ENCODE measurements around the gene AADACL2.
"Not testable (repeated sequence)": the region's sequence is repeated elsewhere in the genome, so short reads cannot be mapped to it uniquely, and the experiment has no call there.

The AADACL2 gene

DNA sequence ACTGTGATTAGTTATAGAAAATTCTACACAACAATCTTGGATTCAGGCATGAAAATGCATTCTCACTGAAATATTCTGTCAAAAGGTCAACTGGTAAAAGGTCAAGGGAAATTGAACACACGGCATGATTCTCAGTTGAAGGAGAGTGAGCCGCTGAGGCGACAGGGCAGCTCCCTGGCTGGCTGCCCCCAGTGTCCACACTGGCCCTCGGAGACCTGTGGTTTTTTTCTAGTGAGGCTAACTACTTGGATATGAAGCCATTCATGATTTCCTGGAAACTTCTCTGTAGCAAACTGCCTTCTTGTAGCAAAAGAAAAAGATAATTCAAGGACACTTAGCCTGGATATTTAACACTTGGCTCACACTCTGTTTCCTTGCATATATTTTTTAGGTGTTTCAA, 37.2 kb downstream of the AADACL2 start:
- Mint-ChIP-seq H3K27me3 (peaks cover 33% of the 10 kb centered on the region), H3K9me3 (no peaks in the 10 kb centered on the region), H3K27ac (ENCODE audit: low read depth) (no peak overlapping the region), H3K36me3 (ENCODE audit: insufficient read depth) (no peaks in the 10 kb centered on the region), H3K4me1 (no peaks in the 10 kb centered on the region), H3K4me3 (no peak overlapping the region)
- ATAC-seq (replicated peaks; ENCODE audit: extremely low read depth, poor library complexity, severe bottlenecking) (no peak), DNase-seq (ENCODE audit: low spot score in 2 of 2) (no peak)

DNA sequence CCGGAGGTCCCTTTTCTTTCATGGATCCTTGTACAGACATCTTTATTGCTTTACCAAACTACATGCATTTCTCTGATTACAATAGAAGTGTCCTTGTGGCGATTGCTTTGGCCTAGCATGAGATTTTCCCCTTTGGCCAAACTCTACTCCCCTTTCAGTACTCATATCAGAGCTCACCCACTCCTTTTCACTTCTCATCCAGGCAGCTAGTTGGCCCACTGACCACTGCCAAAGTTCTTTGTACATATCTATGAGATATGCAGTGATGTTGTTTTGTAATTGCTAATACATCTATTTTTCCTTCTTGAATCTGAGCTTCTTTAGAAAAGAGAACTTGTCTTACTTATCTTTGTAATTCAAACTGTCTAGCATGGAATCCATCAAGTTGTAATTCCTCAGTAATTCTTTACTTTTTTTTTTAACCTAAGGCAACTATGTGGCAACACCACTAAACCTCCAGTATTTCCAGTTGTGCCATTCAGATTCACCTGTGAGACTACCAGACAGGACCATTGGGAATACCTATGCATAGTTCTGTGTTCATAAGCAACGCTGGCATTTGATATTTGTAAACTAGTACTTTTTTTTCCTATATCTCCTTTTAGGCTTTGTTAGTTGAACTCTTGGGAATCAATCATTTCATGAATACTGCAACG, 39.2 kb downstream of the AADACL2 start:
- DNase-seq (ENCODE audit: low spot score in 2 of 2) (no peak), ATAC-seq (replicated peaks; ENCODE audit: extremely low read depth, poor library complexity, severe bottlenecking) (no peak)
- Mint-ChIP-seq H3K27me3 (peaks cover 33% of the 10 kb centered on the region), H3K4me1 (no peaks in the 10 kb centered on the region), H3K4me3 (no peak overlapping the region), H3K9me3 (no peaks in the 10 kb centered on the region), H3K27ac (ENCODE audit: low read depth) (no peak overlapping the region), H3K36me3 (ENCODE audit: insufficient read depth) (no peaks in the 10 kb centered on the region)

DNA sequence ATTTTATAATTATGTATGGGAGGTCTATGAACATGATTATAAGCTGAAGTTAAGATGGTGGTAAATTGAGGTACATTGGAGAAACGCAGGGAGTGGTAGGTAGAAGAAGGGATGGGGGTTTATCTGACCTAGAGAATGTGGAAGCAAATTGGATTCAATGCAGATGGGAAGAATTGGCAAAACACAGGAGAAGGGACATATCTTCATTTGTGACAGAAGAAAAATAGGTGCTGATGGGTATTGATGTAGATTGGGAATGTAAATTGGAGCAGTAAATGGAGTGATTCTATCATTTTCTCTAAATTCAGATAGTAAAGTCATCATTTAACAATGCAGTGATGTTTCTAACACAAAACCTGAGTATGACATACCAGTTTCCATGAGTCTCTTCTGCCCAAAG, 40.5 kb downstream of the AADACL2 start:
- no peaks in the 10 kb centered on the region for H3K4me1 Mint-ChIP-seq
- no peak for ATAC-seq (replicated peaks; ENCODE audit: extremely low read depth, poor library complexity, severe bottlenecking)
- no peak overlapping the region for H3K27ac Mint-ChIP-seq (ENCODE audit: low read depth)
- H3K36me3 Mint-ChIP-seq (ENCODE audit: insufficient read depth) = no peaks in the 10 kb centered on the region
- no peaks in the 10 kb centered on the region for H3K9me3 Mint-ChIP-seq
- H3K4me3 Mint-ChIP-seq = no peak overlapping the region
- H3K27me3 Mint-ChIP-seq = peaks cover 25% of the 10 kb centered on the region
- DNase-seq (ENCODE audit: low spot score in 2 of 2) = no peak

DNA sequence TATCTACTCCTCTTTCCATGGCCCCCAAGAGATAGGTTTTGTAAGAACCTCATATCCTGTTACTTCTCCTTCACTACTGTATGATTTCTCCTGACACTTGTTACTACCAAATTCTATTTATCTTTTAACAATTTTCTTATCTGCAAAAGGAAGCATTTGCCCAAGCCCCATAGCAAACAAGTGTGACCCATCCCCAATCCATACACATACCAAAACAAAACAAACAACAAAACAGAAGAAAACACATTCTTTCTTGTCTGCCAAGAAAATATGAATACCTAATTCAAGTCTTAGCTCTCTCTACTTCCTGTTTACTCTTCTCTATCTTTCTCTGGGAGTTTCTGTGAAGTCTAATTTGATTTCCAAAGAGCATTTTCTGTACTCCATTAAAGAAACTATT, 41.2 kb downstream of the AADACL2 start:
- Mint-ChIP-seq H3K4me1 (no peaks in the 10 kb centered on the region), H3K36me3 (ENCODE audit: insufficient read depth) (no peaks in the 10 kb centered on the region), H3K4me3 (no peak overlapping the region), H3K27me3 (peaks cover 30% of the 10 kb centered on the region), H3K9me3 (no peaks in the 10 kb centered on the region), H3K27ac (ENCODE audit: low read depth) (no peak overlapping the region)
- DNase-seq (ENCODE audit: low spot score in 2 of 2) (no peak), ATAC-seq (replicated peaks; ENCODE audit: extremely low read depth, poor library complexity, severe bottlenecking) (no peak)

DNA sequence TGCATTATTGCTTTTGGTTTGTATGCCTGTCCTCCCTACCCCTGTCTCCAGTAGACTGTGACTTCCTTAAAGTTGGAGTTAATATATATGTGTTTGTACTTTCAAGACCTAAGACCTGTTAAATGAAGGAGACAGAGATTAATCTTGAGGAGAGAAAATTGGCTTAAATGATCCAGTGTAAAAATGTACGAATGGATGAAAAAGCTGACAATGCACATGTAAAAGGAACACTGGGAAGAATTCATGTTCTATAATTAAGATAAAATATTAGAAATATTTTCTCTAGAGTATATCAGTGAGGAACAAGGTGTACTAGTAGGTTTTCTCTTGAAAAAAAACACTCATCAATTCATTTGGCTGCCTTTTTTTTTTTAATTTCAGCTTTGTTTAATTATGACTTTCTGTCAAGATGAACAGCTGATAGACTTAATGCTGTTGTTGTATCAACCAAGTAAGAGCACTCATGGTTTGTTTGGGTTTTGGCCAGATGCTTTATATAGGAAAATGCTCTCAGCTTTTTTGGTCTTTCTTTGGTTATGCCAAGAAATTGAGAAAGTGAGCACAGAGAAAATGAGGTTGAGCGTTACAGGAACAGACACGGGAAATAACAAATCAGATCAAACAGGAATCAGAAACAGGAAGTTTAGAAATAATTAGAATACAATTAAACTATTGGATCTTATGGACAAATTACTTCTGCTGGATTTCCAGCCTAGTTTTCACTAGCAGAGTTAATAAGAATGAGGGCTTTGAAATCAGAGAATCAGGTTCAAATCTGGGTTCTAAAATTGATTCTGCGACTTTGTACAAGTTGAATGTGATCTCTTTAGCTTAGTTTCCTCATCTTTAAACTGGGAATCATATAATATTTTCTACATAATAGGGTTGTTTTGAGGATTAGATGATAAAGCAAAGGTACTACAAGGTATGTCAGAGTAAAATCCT, 41.9 kb downstream of the AADACL2 start:
- H3K9me3 Mint-ChIP-seq = no peaks in the 10 kb centered on the region
- H3K4me3 Mint-ChIP-seq = no peak overlapping the region
- DNase-seq (ENCODE audit: low spot score in 2 of 2) (no peak), ATAC-seq (replicated peaks; ENCODE audit: extremely low read depth, poor library complexity, severe bottlenecking) (no peak)
- H3K4me1 Mint-ChIP-seq = no peaks in the 10 kb centered on the region
- peaks cover 33% of the 10 kb centered on the region for H3K27me3 Mint-ChIP-seq
- no peaks in the 10 kb centered on the region for H3K36me3 Mint-ChIP-seq (ENCODE audit: insufficient read depth)
- no peak overlapping the region for H3K27ac Mint-ChIP-seq (ENCODE audit: low read depth)

DNA sequence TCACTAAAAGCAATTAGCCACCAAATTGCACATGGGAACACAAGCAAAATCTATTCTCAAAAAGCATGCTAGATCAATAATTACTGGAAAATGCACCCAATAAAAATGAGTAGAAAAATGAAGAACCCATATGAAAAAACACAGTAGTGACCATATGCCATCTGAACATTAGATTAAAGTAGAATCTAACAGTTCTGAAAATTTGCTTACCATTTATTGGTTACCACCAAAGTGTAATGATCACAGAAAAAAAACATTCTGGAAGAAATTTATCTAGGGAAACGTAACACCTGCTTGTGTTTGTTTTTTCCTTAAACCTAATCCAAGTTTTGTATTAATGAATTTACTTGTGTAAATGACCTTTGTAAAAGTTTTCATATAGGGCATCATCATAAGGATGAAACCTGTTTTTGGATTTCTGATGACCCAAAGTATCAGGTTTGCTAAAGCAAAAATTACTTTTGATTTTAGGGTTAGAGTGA, 42.6 kb downstream of the AADACL2 start:
- no peaks in the 10 kb centered on the region for H3K36me3 Mint-ChIP-seq (ENCODE audit: insufficient read depth)
- H3K27ac Mint-ChIP-seq (ENCODE audit: low read depth) = no peak overlapping the region
- no peaks in the 10 kb centered on the region for H3K9me3 Mint-ChIP-seq

DNA sequence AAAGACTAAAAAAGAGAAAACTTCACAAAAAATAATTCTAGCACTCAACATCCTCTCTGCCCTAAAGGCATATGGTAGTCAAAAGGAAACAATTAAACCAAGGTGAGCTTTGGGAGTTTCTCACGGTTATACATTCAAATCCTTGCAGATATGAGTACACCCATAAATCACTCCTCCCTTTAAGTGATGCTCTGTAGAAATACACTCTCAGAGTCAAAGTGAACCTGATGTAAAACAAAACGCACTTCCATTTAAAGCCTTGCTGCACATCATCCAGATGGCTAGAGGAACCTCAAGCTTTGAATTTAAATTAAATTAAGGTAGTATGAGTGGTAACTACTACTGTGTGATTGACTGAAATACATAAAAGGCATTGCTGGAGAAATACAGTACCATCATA, 44.2 kb downstream of the AADACL2 start:
- no peak overlapping the region for H3K27ac Mint-ChIP-seq (ENCODE audit: low read depth)
- no peaks in the 10 kb centered on the region for H3K9me3 Mint-ChIP-seq
- DNase-seq (ENCODE audit: low spot score in 2 of 2) (no peak), ATAC-seq (replicated peaks; ENCODE audit: extremely low read depth, poor library complexity, severe bottlenecking) (no peak)
- no peaks in the 10 kb centered on the region for H3K4me1 Mint-ChIP-seq
- H3K36me3 Mint-ChIP-seq (ENCODE audit: insufficient read depth) = no peaks in the 10 kb centered on the region
- H3K27me3 Mint-ChIP-seq = peaks cover 28% of the 10 kb centered on the region
- no peak overlapping the region for H3K4me3 Mint-ChIP-seq

More for the DNA sequence above, 42.6 kb downstream of the AADACL2 start:
- H3K4me1 Mint-ChIP-seq = no peaks in the 10 kb centered on the region
- no peak for ATAC-seq (replicated peaks; ENCODE audit: extremely low read depth, poor library complexity, severe bottlenecking)
- H3K4me3 Mint-ChIP-seq = no peak overlapping the region
- no peak for DNase-seq (ENCODE audit: low spot score in 2 of 2)
- peaks cover 33% of the 10 kb centered on the region for H3K27me3 Mint-ChIP-seq

DNA sequence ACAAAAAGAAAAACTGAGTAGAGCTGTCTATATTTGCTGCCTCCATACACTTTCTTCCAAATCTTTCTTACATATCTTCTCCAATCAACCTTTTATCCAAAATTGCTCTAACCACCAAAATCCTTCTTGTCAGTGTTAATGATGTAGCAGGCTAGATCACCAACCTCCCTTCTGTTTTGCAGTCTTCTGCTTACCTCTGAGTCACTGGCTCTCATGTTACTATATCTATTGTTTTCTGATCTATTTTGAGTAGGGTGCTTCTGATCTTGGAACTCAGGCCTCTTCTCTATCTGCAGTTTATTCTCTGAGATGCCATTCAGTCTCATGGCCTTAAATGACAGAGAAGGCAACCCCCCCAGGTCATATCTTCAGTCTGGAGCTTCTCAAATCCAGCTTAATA, 53.9 kb downstream of the AADACL2 start:
- no peaks in the 10 kb centered on the region for H3K36me3 Mint-ChIP-seq (ENCODE audit: insufficient read depth)
- ATAC-seq (replicated peaks; ENCODE audit: extremely low read depth, poor library complexity, severe bottlenecking) (no peak), DNase-seq (ENCODE audit: low spot score in 2 of 2) (no peak)
- no peaks in the 10 kb centered on the region for H3K27me3 Mint-ChIP-seq
- H3K4me1 Mint-ChIP-seq = no peaks in the 10 kb centered on the region
- no peak overlapping the region for H3K27ac Mint-ChIP-seq (ENCODE audit: low read depth)
- no peaks in the 10 kb centered on the region for H3K9me3 Mint-ChIP-seq
- no peak overlapping the region for H3K4me3 Mint-ChIP-seq

DNA sequence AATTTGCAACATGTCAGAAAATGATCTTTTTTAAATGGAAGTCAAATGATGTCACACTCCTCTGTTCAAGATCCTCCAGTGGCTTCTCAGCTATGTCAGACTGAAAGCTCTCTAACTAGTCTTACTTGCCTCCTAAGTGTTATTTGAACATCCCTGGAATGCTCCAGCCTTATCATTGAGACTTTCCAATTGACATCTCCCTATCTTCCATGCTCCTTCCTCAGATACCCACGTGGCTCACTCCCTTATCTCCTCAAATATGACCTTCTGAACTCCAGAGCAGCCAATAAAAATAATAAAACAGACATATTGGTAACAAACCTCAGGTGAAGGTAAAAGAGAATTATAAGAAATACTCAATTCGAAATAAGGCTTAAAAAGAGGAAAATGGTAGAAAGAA, 54.7 kb downstream of the AADACL2 start:
- H3K4me1 Mint-ChIP-seq = no peaks in the 10 kb centered on the region
- H3K9me3 Mint-ChIP-seq = no peaks in the 10 kb centered on the region
- DNase-seq (ENCODE audit: low spot score in 2 of 2) (no peak), ATAC-seq (replicated peaks; ENCODE audit: extremely low read depth, poor library complexity, severe bottlenecking) (no peak)
- no peaks in the 10 kb centered on the region for H3K36me3 Mint-ChIP-seq (ENCODE audit: insufficient read depth)
- H3K27ac Mint-ChIP-seq (ENCODE audit: low read depth) = no peak overlapping the region
- H3K4me3 Mint-ChIP-seq = no peak overlapping the region
- H3K27me3 Mint-ChIP-seq = no peaks in the 10 kb centered on the region

DNA sequence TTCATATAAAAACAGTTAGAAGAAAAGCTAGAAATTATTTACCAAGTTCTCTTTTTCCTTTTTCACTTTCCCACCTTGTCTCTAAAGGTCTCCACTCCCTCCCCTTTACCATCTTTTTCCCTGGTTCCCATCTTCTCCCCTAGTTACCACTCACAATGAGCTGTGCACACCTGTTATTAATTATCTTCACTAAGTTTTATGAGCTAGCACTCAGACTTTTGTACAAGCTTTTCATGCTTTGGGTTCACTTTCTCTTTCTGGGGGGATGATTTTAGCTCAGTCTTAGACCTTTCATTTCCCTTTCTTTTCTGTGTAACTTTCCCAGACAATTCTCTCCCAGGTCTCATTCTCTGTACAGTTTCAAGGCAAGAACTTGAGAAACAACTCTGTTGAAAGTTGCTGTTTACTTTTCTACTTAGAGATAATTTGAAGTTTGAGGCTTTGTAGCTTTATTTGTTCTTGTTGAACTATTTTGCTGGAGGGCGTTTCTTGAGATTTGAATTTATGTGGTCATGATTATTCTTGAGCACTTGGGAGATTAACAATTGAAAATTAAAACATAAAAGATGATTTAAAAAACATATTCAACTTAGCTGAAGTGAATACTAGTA, 56.2 kb downstream of the AADACL2 start:
- peaks cover 11% of the 10 kb centered on the region for H3K27me3 Mint-ChIP-seq

DNA sequence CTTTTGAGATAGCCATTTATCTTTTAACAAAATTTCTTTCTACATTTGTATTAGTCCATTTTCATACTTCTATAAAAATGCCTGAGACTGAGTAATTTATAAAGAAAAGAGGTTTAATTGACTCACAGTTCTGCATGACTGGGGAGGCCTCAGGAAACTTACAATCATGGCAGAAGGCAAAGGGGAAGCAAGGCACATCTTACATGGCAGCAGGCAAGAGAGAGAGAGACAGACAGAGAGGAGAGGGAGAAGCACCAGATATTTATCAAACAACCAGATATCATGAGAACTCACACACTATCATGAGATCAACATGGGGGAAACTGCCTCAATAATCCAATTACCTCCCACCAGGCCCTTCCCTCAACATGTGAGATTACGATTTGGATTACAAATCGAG, 57.0 kb downstream of the AADACL2 start:
- not testable (repeated sequence) for H3K9me3 Mint-ChIP-seq; H3K27ac Mint-ChIP-seq (ENCODE audit: low read depth); H3K4me1 Mint-ChIP-seq; H3K4me3 Mint-ChIP-seq; ATAC-seq (replicated peaks; ENCODE audit: extremely low read depth, poor library complexity, severe bottlenecking); DNase-seq (ENCODE audit: low spot score in 2 of 2); H3K36me3 Mint-ChIP-seq (ENCODE audit: insufficient read depth)
- H3K27me3 Mint-ChIP-seq = peaks cover 11% of the 10 kb centered on the region

More for the DNA sequence above, 56.2 kb downstream of the AADACL2 start:
- Mint-ChIP-seq H3K4me3 (no peak overlapping the region), H3K36me3 (ENCODE audit: insufficient read depth) (no peaks in the 10 kb centered on the region), H3K4me1 (no peaks in the 10 kb centered on the region), H3K27ac (ENCODE audit: low read depth) (no peak overlapping the region), H3K9me3 (no peaks in the 10 kb centered on the region)
- ATAC-seq (replicated peaks; ENCODE audit: extremely low read depth, poor library complexity, severe bottlenecking) = no peak
- no peak for DNase-seq (ENCODE audit: low spot score in 2 of 2)

DNA sequence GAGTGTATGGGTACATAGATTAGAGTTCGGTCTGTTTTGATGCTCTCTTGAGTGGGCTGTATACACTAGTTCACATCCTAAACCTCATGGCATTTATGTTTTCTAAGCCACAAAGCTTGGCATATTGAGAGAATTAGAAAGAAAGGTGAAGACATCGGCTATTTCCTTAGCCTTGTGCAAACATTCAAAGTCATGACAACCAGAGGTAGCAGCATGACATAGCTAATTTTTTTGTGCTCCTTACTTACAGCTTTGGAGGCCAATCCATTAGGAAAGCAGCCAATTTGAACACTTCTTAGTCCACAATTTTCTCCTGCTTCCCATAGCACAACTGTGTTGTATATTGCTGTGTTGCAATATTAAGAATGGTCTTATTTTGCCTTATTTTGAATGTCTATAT, 58.7 kb downstream of the AADACL2 start:
- H3K9me3 Mint-ChIP-seq = no peaks in the 10 kb centered on the region
- peaks cover 11% of the 10 kb centered on the region for H3K27me3 Mint-ChIP-seq
- H3K4me3 Mint-ChIP-seq = no peak overlapping the region
- no peaks in the 10 kb centered on the region for H3K4me1 Mint-ChIP-seq
- ATAC-seq (replicated peaks; ENCODE audit: extremely low read depth, poor library complexity, severe bottlenecking) (no peak), DNase-seq (ENCODE audit: low spot score in 2 of 2) (no peak)
- no peak overlapping the region for H3K27ac Mint-ChIP-seq (ENCODE audit: low read depth)
- H3K36me3 Mint-ChIP-seq (ENCODE audit: insufficient read depth) = no peaks in the 10 kb centered on the region

Measured in central memory CD8-positive, alpha-beta T cell (primary cell).